GM21390 (cell line): ENCODE results near the gene PACRG.

ENCODE experiments used
- ATAC-seq: cut with Tn5 transposase; IDR thresholded peaks from one replicate; pipeline ENCODE4 v1.9.1; 2021; ENCODE audit not compliant: unreplicated experiment

Gene PACRG

DNA sequence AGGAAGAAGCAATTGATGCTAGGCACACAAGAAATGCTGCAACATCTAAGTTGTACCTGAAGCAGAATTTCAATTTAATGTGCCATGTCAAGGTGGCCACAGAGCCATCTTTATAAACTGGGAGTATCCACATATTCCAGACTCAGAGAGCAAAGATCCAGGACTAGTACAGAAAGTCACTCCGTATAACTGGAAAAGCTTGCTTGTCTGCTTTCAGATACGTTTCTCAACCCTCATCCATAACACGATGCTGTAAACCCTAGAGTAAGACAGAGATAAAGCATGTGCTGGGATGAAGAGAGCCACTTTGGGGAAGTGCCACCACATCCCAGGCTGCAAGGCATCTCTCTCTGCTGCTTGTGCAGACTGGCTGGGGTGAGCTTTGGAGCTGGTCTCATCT, 134.7 kb downstream of the PACRG start:
- no peak for ATAC-seq

DNA sequence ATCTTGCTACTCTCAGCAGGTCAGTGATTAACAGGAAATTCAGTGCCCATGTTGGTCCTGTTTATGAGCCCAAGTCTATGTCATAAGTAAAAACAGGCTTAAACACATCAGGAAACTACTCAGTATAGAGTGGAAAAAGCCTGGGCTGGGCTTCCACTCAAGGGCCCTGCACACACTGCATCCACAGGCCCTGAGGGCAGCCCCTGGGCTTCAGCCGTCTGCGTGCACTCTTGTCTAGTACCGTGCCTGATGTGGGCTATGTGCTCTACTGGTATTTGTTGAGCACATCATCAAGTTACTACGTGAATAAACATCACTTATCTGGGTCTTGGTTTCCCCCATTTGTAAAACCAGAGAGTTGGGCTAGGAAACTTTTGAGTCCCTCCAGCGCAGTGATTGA, 135.2 kb downstream of the PACRG start:
- no peak for ATAC-seq

DNA sequence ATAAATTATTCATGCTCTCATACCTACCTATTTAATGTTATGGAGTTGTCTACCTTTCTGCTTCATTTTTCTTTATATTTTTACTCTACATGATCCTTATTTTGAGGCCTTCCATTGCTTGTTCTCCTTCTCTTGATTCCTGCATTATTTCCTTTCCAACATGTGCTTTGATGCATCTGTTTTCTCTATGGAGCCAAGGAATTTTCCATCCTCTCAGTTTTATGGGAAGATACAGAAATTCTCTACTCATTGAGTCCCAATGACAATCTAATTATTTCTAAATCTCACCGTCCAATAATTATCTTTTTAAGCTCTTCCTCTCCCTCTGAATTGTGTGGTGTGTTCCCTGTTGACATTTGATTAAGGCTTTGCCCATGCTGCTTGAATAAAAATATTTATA, 136.0 kb downstream of the PACRG start:
- no peak for ATAC-seq

DNA sequence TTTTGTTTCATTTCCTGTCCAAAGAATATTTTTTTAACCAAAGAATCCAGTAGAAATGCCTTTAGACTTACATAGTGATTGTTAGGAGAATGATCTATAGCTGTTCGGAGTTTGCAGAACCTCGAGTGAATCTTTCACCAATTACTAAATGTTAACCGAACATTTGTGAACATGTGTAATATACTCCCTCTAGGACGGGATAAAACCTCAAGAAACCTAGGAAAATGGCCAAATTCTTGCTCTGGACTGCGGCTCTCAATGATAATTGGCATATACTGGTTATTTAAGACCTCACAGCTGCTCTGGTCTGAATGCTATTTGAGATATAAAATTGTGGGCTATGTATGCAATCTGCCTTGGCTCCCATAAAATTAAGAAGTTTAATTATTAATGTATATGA, 137.1 kb downstream of the PACRG start:
- no peak for ATAC-seq

DNA sequence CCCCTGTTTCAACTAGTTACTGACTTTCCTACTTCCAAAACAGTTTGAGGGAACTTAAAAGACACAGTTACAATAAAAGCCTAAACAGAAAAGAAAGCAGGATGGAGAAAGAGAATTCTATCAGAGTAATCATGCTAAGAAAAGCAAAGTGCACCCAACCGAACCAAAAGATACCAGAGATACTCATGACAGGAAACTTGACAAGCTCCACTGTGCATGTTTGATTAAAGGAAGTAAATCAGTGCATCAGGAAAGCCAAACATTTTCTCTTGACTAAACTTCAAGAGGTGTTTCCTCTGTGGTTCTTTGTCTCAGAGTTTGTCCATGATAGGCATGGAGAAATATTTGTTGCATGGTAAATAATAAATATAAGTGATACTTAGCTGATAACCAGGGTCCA, 138.9 kb downstream of the PACRG start:
- no peak for ATAC-seq

DNA sequence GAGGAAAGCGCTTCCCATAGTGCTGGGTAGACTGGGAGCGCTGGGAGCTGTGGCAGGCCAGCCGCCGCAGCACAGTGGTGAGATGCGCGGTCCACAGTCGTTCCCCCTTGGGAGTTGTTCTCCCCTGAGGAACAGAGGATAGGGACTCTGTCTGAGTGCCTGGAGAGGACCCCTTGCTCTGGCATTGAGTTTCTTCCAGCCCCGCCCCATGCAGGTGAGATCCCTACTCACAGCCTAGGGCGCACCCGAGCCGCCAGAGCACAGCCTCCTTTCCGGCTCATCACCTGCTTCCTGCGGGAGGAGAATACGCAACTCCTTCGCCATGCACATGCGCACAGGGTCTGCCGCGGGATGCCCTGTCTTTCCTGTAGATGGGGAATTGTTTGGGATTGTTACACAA, 140.6 kb downstream of the PACRG start:
- ATAC-seq = no peak

DNA sequence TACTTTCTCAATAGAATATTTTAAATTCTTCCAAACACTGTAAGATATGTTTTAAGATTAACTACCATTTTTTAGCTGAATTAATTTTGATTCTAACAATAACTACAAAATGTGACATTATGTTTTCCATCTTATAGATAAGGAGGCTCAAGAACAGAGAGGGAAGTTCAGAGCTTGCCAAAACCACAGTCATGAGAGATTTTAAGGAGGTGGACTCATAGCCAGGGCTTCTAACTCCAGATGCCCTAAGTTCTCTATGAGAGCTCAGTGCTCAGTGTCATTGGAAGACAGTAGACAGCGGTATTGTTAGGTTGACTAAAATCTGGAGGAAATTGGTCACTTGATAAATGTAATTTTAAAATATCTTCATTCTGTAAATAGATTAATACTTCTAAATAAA, 144.2 kb downstream of the PACRG start:
- no peak for ATAC-seq

DNA sequence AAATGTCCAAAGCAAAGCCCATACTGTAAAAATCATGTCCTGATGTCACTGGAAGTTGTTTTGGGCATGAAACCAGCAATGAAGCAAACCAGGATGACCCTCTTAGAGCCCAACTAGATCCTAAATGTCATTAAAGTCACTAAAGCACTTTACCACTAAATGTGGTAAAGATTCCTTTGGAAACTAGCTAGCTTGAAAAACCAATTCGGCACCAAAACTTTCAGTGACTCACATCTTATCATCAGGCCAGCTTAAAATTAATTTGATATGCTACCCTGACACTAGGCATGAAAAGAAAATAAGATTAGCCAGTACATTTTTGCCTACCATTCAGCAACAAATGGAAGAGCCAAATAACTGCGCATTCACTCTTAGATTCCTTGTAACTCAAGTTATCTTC, 145.8 kb downstream of the PACRG start:
- ATAC-seq = no peak

DNA sequence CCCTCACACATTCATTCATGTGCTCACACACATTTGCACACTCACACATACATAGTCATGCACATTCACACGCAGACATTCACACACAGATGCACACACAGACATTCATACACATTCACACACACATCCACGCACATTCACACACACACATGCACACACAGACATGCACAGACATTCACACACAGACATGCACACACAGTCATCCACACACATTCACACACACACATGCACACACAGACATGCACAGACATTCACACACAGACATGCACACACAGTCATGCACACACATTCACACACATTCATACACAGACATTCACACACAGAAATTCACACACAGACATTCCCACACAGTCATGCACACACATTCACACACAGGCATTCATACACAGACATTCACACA, 147.3 kb downstream of the PACRG start:
- ATAC-seq = no peak

DNA sequence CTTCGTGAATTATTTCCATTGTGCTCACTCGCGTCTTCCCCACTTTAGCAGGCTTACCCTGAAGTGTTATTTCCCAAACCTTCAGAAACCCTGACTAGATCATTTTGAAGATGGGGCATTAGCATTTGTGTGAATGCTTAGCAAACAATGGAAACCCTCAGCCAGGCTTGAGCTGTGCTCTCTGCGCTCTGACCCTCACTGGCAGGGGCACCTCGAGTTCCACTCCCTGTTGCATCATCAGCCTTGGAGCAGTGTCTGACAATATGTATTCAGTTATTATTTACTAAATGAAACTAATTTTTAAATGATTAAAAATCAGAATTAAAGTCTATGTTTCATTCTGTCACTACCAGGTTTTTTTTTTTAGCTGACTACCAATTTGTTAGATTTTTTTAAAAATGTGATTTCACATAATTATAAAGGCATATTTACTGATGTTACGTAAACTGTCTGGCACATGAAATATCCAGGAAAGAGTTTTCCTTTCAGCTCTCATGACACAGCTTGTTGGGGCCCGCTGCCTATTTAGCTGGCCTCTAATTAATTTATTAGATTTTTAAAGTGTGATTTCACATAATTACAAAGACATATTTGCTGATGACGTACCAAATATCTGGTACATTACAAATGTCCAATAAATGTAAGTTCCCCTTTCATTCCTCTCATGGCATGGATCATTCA, 155.2 kb downstream of the PACRG start:
- no peak for ATAC-seq

DNA sequence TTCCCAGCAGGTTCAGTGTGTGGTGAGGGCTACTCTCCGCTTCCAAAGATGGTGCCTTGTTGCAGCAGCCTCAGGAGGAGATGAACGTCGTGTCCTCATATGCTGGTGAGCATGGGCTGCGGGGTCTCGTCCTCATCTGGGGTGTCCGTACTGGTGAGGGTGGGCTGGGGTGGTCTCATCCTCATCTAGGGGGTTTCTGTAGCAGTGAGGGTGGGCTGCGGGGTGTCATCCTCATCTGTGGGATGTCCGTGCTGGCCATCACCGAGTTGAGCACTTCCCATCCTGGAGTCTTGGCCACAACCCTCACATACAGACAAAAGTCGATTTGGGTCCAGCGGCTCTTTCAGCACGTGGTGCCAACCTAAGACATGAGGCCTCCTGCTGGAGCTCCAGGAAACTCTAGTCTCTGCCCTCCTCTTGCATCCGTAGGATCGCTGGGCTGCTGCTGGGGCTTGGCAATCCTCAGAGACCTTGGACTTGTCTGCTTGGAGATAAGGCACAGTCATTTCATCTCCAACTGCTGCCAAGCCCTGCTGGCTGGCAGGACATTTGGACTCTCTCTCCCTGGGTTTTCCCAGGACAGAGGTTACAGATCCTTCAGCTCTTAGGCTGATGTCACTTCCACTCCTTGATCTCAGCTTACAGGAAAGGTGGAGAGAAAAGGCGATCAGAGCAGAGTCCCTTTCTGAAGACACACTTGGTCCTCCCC, 160.4 kb downstream of the PACRG start:
- no peak for ATAC-seq

DNA sequence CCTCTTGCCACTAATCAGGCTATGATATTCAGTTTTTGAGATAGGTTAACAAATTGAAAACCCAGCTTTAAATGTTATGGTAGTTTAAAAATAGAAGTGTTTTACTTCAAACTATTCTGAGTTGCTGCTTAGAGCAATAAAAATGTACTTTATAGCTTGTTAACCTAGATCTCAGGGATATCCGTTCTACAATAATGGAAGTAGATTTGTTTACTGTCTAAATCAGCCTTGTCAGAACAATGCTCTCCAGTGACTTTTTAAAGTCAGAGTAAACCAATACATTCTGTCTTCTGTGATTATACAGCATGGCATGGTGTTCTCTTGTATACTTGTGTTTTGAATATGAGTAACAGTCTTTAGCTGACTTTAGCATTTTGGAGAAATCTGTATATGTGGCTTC, 161.5 kb downstream of the PACRG start:
- no peak for ATAC-seq

DNA sequence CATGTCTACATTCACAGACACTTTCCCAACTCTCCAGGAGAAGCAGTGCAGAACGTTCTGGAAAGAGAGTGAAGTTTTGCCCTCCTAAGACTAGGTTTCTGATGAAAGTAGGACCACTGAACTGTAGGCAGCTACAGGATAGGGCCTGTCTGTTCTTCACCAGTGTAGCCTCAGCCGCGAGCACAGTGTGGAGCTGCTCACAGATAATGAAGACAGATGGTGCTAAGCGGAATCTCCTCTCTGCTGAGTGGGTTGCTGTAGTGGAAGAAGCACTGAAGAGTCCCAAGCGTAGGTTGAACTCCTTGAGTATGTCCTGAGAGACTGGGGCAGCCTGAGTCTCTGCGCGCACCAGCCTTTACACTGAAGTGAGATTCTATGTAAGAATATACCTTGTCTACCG, 170.2 kb downstream of the PACRG start:
- ATAC-seq = no peak

DNA sequence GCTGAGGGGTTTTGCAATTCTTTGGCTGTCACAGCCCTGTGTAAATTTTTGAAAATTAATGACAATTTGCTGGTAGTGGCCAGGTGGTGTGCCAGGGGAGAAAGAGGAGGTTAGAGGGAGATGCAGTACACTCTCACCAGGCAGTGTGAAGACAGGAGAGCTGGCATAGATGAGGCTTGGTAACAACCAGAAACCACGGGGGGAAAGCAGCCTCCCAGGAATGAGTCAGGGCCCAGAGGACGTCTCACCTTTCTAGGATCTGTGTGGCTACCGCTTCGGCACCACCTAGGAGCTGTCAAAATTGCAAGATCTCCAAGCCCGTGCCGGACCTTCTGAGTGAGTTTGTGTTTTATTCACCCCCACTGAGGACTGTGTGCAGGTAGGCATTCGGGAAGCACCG, 171.4 kb downstream of the PACRG start:
- ATAC-seq = no peak

DNA sequence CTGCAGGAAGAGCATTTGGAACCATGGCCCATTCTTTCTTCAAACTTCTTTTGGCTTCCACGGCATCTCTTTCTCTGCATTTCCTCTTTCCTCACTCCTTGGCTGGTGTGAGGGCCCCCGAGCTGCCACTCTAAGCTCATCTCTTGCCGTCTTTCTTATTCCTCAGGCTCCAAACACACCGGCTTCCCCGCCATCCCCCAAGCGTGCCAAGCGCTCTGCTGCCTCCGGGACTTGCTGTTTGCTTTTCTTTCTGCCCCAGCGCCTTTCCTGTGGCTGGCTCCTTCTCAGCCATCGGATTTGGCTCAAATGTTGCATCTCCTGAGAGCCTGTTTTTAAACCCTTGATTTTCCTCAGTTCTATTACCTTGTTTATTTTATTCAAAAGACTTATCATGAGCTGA, 172.7 kb downstream of the PACRG start:
- ATAC-seq = no peak

DNA sequence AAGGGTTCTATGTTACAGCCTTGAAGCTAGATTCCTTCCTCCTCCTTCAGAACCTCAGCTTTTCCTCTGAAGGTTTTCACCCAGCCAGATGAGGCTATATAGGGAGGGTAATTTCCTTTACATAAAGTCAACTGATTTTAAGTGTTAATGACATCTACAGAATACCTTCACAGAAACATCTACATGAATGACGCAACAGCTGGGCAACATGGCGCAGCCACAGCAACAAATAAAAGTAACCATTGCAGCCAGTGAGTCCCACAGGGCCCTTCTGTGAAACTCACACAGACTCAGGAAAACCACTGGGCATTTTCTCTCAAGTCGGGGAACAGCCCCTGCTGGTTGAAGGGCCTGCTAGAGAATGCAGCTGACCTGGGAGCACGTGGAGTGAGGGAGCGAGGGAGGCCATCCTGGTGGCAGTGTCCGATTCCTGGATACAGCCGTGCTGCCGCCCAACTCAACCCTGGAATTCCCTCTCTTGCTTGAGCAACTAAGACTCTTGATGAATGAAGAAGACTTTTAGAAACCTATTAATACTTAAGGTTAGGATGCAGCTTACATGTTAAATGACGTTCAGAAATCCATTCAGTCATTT, 176.4 kb downstream of the PACRG start:
- no peak for ATAC-seq

DNA sequence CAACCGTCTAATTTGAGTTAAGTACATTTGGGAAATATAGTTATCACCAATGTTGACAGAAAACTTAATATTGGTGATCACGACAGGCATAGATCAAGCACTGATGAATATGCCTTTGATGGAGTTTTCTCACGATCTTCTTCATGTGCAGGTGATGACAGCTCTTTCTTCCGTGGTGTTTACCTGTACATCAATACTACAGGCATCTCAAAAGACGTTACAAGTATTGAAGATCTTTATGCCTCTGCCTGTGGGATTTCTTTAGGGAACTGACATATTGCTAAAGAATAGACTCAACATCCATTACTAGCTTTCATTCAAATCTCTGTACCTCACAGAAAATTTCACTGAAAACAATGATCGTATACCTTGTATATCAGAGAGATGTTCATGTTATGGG, 178.7 kb downstream of the PACRG start:
- no peak for ATAC-seq

DNA sequence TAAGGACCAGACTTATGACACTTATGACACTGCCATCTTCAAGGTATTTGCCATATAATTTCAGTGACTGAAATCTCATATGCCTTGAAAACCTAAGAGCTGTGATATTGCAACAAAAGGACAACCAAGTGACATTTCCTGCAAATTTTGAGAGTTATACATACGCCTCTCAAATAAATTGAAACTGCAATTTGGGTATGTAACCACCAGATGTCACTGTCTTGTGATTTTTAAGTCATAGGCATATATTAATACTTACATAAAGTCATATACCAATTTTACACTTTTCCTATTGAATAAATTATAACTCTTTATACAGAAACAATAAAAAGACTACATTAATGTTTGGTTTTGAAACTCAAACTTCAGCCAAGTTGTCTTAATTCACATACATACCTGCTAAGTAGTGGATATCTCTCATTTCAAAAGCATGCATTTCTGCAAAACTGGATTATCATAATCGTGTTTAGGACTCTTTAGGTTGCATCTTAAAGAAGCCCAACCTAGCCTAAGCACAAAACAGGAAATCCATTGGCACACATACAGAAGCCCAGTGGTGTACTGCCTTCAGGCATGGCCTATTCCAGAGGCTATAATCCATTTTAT, 180.2 kb downstream of the PACRG start:
- ATAC-seq = no peak

DNA sequence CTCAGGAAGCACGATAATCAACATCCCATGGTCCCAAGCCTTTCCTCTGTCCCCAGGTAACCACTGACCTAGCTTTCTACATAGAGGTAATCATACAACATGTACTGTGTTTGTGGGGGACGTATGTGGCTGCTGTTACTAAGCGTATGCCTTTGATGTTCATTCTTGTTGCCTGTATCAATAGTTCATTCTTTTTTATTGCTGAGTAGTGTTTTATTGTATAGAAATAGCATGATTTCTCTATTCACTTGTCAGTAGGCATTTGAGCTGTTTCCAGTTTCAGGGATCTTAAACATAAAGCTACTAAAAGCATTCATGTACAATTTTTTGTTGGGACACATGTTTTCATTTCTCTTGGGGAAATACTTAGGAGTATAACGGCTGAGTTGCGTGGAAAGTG, 185.4 kb downstream of the PACRG start:
- no peak for ATAC-seq

DNA sequence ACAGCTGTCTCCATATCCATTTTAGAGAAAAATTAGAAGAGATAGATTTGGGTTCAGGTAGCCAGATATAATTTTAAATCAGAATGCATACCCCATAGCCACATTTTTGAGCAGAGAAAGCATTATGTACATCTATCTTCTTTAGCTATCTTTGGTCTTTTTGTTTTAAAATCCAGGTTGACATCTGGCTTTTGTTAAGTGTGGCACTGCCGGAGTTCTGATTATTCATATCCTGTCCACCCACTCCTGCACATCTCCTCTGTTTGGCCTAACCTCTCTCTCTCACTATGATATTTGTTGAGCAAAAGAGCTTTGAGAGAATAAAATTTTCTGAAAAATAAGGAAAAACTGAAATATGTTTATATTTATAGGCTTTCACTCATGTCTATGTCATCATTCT, 189.7 kb downstream of the PACRG start:
- ATAC-seq = no peak

DNA sequence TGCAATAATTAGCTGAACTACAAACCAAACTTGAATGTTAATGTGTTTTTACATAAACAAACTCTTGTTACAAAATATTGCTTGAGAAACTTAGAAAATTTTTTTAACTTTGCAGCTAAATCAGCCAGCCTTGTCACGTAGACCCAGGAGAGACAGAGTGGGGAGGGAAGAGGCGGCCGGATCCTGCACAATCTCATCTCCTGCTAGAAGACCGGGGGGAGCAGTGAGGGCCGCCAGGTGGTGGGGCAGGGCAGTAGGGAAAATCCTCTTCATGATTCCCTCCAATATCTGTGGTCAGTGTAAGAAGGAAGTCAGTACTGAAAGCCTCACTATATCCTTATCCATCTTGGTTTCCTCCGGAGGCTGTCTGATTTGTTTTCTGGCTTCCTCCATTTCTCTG, 193.3 kb downstream of the PACRG start:
- ATAC-seq = no peak

DNA sequence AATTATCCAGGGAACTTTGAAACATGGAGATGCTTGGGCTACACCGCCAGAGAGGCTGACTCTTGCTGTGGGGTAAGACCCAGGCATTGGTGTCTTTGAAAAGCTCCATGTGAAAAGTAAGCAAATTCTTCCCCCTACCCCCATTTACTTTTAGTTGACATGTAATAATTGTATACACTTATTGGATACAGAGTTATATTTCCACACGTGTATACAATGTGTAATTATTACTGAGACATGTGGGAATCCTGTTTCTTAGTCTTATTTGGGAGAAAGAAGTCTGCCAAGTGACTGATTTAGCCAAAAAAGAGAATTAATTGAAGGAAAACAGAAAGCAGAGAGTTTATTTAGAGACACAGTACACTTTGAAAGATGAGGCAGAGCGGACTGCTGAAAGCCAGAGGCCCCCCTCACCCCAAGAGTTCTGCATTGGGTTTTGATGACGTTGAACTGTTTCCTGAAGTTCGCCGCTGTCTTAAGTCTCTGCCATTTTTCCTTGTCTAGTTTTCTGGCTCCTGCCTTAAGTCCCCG, 193.8 kb downstream of the PACRG start:
- ATAC-seq = no peak
